ENCODE results near the gene GMDS. TPM values are rescaled to one million over a fixed set of nuclear protein-coding genes. Genes with fewer than 3 reads are reported as not detected.

Gene GMDS
- total and polyA plus RNA-seq, 2 donors (not counting 1 experiment from before 2014, with no cell fraction given) = 11.5 to 16.4 TPM

- Histone ChIP-seq H3K9me3 (ENCODE audit: control extremely low read depth in 1 of 3, control insufficient read depth in 2 of 3, insufficient read depth in 1 of 3, low read length in 2 of 3) (no peaks in the 10 kb centered on the region), H3K4me1 (ENCODE audit: control insufficient read depth in 2 of 2, insufficient read depth in 2 of 2, low read length in 2 of 2) (no peaks in the 10 kb centered on the region), H3K4me2 (replicated peaks; ENCODE audit: low read depth, low read length, poor library complexity, severe bottlenecking) (no peak overlapping the region), H3K9ac (ENCODE audit: low read length) (no peak overlapping the region), H4K20me1 (ENCODE audit: control insufficient read depth, insufficient read depth, low read length, poor library complexity, severe bottlenecking) (no peaks in the 10 kb centered on the region), H3K27ac (ENCODE audit: low read length in 2 of 2) (no peak overlapping the region), H3K4me3 (ENCODE audit: control extremely low read depth in 1 of 5, extremely low read depth in 1 of 5, insufficient read depth in 1 of 5, low read depth in 2 of 5, low read length in 4 of 5) (no peak overlapping the region), H3K36me3 (replicated peaks in 1 of 2; ENCODE audit: control extremely low read depth in 1 of 2, control insufficient read depth in 1 of 2, extremely low read depth in 1 of 2, insufficient read depth in 2 of 2, low read length in 1 of 2) (no peaks in the 10 kb centered on the region), H3K27me3 (replicated peaks in 1 of 4; ENCODE audit: control extremely low read depth in 1 of 4, control insufficient read depth in 3 of 4, insufficient read depth in 4 of 4, low read length in 3 of 4) (no peaks in the 10 kb centered on the region), H3K79me2 (ENCODE audit: control insufficient read depth, insufficient read depth, low read length) (no peaks in the 10 kb centered on the region), H2AFZ (ENCODE audit: insufficient read depth, low read depth, low read length, poor library complexity, severe bottlenecking) (no peak overlapping the region)
- Mint-ChIP-seq H3K9me3 (ENCODE audit: insufficient read depth) (no peaks in the 10 kb centered on the region), H3K4me3 (no peak overlapping the region), H3K27me3 (no peaks in the 10 kb centered on the region), H3K4me1 (no peaks in the 10 kb centered on the region), H3K27ac (no peak overlapping the region)
- no peak for DNase-seq
- POLR2A ChIA-PET = no interaction called here
- CTCF ChIA-PET = no interaction called here
- TF ChIP-seq EZH2 (IDR thresholded peaks at IDR 0.05; ENCODE audit: borderline replicate concordance, insufficient read depth, low read depth, low read length, poor library complexity, severe bottlenecking) (no peak), CTCF (IDR thresholded peaks at IDR 0.05) (no peak)
- intact Hi-C loops (cut with micrococcal nuclease) = no loop called here
- ATAC-seq (ENCODE audit: low read depth) = no peak
- WGBS (ENCODE audit: insufficient coverage) = 100% methylated on average over 6 of the region's 7 CpGs
These were observed 159.0 kb downstream of the GMDS start for GRCh38 chr6:2086326-2086965.

GRCh38 chr6:2085657-2086056, 159.7 kb downstream of the GMDS start:
- Histone ChIP-seq H3K4me3 (ENCODE audit: control extremely low read depth in 1 of 5, extremely low read depth in 1 of 5, insufficient read depth in 1 of 5, low read depth in 2 of 5, low read length in 4 of 5) (no peak overlapping the region), H2AFZ (ENCODE audit: insufficient read depth, low read depth, low read length, poor library complexity, severe bottlenecking) (no peak overlapping the region), H3K9ac (ENCODE audit: low read length) (no peak overlapping the region), H3K79me2 (ENCODE audit: control insufficient read depth, insufficient read depth, low read length) (no peaks in the 10 kb centered on the region), H4K20me1 (ENCODE audit: control insufficient read depth, insufficient read depth, low read length, poor library complexity, severe bottlenecking) (no peaks in the 10 kb centered on the region), H3K27ac (ENCODE audit: low read length in 2 of 2) (no peak overlapping the region), H3K4me1 (ENCODE audit: control insufficient read depth in 2 of 2, insufficient read depth in 2 of 2, low read length in 2 of 2) (no peaks in the 10 kb centered on the region), H3K27me3 (replicated peaks in 1 of 4; ENCODE audit: control extremely low read depth in 1 of 4, control insufficient read depth in 3 of 4, insufficient read depth in 4 of 4, low read length in 3 of 4) (no peaks in the 10 kb centered on the region), H3K36me3 (replicated peaks in 1 of 2; ENCODE audit: control extremely low read depth in 1 of 2, control insufficient read depth in 1 of 2, extremely low read depth in 1 of 2, insufficient read depth in 2 of 2, low read length in 1 of 2) (no peaks in the 10 kb centered on the region), H3K4me2 (replicated peaks; ENCODE audit: low read depth, low read length, poor library complexity, severe bottlenecking) (no peak overlapping the region), H3K9me3 (ENCODE audit: control extremely low read depth in 1 of 3, control insufficient read depth in 2 of 3, insufficient read depth in 1 of 3, low read length in 2 of 3) (peaks cover 0 to 3% (median under 1%) of the 10 kb centered on the region in 3 donors)
- no peak for TF ChIP-seq CTCF (IDR thresholded peaks at IDR 0.05)
- intact Hi-C loops (cut with micrococcal nuclease) = no loop called here
- POLR2A ChIA-PET = no interaction called here
- H3K4me3 Mint-ChIP-seq = no peak overlapping the region
- H3K4me1 Mint-ChIP-seq = no peaks in the 10 kb centered on the region
- H3K27ac Mint-ChIP-seq = no peak overlapping the region
- WGBS (ENCODE audit: insufficient coverage) = 100% methylated on average over 4 of the region's 4 CpGs
- H3K9me3 Mint-ChIP-seq (ENCODE audit: insufficient read depth) = no peaks in the 10 kb centered on the region
- ATAC-seq (ENCODE audit: low read depth) = no peak
- no peak for DNase-seq
- H3K27me3 Mint-ChIP-seq = no peaks in the 10 kb centered on the region
- CTCF ChIA-PET = interaction anchor here (0.5 kb wide), 1 partner anchor 970 kb away, joined by 3 read pairs; no protein-coding TSS in a partner anchor
